ENCODE measurements around the gene MAEA.

The MAEA gene

GRCh38 chr4:1325176-1325480 is 35.4 kb downstream of the MAEA start:
- no peak overlapping the region for H3K4me2 ChIP-seq (ENCODE audit: low read depth, low read length, poor library complexity, severe bottlenecking)
- no peak overlapping the region for H3K9ac ChIP-seq (ENCODE audit: low read depth, low read length, poor library complexity, severe bottlenecking)
- no peak overlapping the region for H2AFZ ChIP-seq (ENCODE audit: low read length)
- no peaks in the 10 kb centered on the region for H4K20me1 ChIP-seq (ENCODE audit: insufficient read depth, low read length, poor library complexity, severe bottlenecking)
- H3K4me1 ChIP-seq (ENCODE audit: insufficient read depth, low read length, poor library complexity, severe bottlenecking): no peaks in the 10 kb centered on the region
- H3K27me3 ChIP-seq (ENCODE audit: insufficient read depth, low read length, poor library complexity, severe bottlenecking): no peaks in the 10 kb centered on the region
- peaks cover 51% of the 10 kb centered on the region; the same call in 1 of the 2 replicates for H3K36me3 ChIP-seq (ENCODE audit: insufficient read depth, low read length)
- no peak for TF ChIP-seq EZH2phosphoT487 (IDR thresholded peaks at IDR 0.05; ENCODE audit: borderline replicate concordance)
- TF ChIP-seq, protein P1, sequence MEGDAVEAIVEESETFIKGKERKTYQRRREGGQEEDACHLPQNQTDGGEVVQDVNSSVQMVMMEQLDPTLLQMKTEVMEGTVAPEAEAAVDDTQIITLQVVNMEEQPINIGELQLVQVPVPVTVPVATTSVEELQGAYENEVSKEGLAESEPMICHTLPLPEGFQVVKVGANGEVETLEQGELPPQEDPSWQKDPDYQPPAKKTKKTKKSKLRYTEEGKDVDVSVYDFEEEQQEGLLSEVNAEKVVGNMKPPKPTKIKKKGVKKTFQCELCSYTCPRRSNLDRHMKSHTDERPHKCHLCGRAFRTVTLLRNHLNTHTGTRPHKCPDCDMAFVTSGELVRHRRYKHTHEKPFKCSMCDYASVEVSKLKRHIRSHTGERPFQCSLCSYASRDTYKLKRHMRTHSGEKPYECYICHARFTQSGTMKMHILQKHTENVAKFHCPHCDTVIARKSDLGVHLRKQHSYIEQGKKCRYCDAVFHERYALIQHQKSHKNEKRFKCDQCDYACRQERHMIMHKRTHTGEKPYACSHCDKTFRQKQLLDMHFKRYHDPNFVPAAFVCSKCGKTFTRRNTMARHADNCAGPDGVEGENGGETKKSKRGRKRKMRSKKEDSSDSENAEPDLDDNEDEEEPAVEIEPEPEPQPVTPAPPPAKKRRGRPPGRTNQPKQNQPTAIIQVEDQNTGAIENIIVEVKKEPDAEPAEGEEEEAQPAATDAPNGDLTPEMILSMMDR (conservative IDR thresholded peaks at IDR 0.05; ENCODE audit: low read length): no peak
- H3F3A ChIP-seq (ENCODE audit: low read depth): no peaks in the 10 kb centered on the region
- H3K4me3 ChIP-seq (ENCODE audit: low read length, poor library complexity, severe bottlenecking): no peak overlapping the region
- H3K9me2 ChIP-seq (replicated peaks; ENCODE audit: low read depth, low read length): no peaks in the 10 kb centered on the region
- no peaks in the 10 kb centered on the region for H3K9me3 ChIP-seq (ENCODE audit: insufficient read depth, low read depth, low read length)
- H3K79me2 ChIP-seq (ENCODE audit: insufficient read depth, low read length): no peaks in the 10 kb centered on the region

DNA sequence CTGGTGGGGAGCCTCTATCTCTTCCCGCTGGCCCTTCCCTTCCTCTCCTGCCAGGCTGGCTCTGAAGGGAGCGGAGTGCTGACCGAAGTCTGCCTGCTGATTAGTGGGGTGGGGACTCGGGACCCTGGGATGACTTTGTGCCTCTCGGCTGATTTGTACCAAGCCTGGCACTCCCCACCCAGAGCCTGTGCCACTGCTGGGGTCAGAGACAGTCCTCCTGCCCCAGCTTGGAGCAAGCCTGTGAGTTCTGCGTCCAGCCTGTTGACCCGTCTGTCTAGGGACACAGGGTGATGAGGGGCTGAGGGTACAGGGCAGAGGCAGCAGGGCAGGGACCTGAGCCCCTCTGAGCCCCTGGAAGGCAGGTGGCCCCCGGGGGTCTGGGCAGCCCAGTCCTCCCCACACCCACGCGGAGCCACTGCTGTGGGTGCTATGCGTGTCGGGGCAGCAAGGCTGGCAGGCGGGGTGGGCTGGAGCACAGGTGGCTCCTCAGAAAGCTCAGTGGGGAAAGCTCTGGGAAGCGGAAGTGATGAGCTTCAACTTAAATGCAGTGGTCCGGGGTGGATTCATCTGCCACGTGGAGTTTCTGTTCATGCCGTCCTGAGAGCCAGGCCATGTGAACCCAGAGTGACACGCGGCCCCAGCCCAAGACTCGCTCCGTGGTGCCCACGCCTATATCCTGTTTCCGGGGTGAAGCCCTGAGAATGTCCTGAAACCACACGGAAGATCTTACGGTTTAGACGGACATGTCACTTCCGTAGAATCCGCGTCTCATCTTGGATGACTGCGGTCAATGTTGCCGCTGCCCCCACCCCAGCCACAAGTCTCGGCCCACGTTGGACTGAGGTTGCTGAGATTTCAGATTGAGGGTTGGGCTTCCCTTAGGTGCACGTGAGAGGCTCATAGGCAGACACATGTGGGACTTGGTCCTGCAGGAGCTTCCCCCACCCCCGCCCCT is 36.3 kb downstream of the MAEA start:
- no peaks in the 10 kb centered on the region for H3K79me2 ChIP-seq (ENCODE audit: insufficient read depth, low read length)
- H3K9ac ChIP-seq (ENCODE audit: low read depth, low read length, poor library complexity, severe bottlenecking): no peak overlapping the region
- no peaks in the 10 kb centered on the region for H4K20me1 ChIP-seq (ENCODE audit: insufficient read depth, low read length, poor library complexity, severe bottlenecking)
- H3K9me2 ChIP-seq (replicated peaks; ENCODE audit: low read depth, low read length): no peaks in the 10 kb centered on the region
- TF ChIP-seq, protein P1 (conservative IDR thresholded peaks at IDR 0.05; ENCODE audit: low read length): no peak
- TF ChIP-seq EZH2phosphoT487 (IDR thresholded peaks at IDR 0.05; ENCODE audit: borderline replicate concordance): no peak
- no peaks in the 10 kb centered on the region for H3K27me3 ChIP-seq (ENCODE audit: insufficient read depth, low read length, poor library complexity, severe bottlenecking)
- no peaks in the 10 kb centered on the region for H3F3A ChIP-seq (ENCODE audit: low read depth)
- no peaks in the 10 kb centered on the region for H3K4me1 ChIP-seq (ENCODE audit: insufficient read depth, low read length, poor library complexity, severe bottlenecking)
- no peak overlapping the region for H3K4me3 ChIP-seq (ENCODE audit: low read length, poor library complexity, severe bottlenecking)
- H3K36me3 ChIP-seq (ENCODE audit: insufficient read depth, low read length): peaks cover 51% of the 10 kb centered on the region; the same call in 1 of the 2 replicates
- no peak overlapping the region for H3K4me2 ChIP-seq (ENCODE audit: low read depth, low read length, poor library complexity, severe bottlenecking)
- no peak overlapping the region for H2AFZ ChIP-seq (ENCODE audit: low read length)
- no peaks in the 10 kb centered on the region for H3K9me3 ChIP-seq (ENCODE audit: insufficient read depth, low read depth, low read length)

GRCh38 chr4:1326751-1327525 is 37.2 kb downstream of the MAEA start:
- Histone ChIP-seq H3K4me3 (ENCODE audit: low read length, poor library complexity, severe bottlenecking) (no peak overlapping the region), H2AFZ (ENCODE audit: low read length) (no peak overlapping the region), H3K4me2 (ENCODE audit: low read depth, low read length, poor library complexity, severe bottlenecking) (no peak overlapping the region), H3F3A (ENCODE audit: low read depth) (no peaks in the 10 kb centered on the region), H3K4me1 (ENCODE audit: insufficient read depth, low read length, poor library complexity, severe bottlenecking) (no peaks in the 10 kb centered on the region), H3K36me3 (ENCODE audit: insufficient read depth, low read length) (peaks cover 56% of the 10 kb centered on the region; the same call in 1 of the 2 replicates), H3K9me3 (ENCODE audit: insufficient read depth, low read depth, low read length) (no peaks in the 10 kb centered on the region), H3K27me3 (ENCODE audit: insufficient read depth, low read length, poor library complexity, severe bottlenecking) (no peaks in the 10 kb centered on the region), H3K9me2 (replicated peaks; ENCODE audit: low read depth, low read length) (no peaks in the 10 kb centered on the region), H3K9ac (ENCODE audit: low read depth, low read length, poor library complexity, severe bottlenecking) (no peak overlapping the region), H3K79me2 (ENCODE audit: insufficient read depth, low read length) (no peaks in the 10 kb centered on the region), H4K20me1 (ENCODE audit: insufficient read depth, low read length, poor library complexity, severe bottlenecking) (no peaks in the 10 kb centered on the region)
- TF ChIP-seq, protein P1 (conservative IDR thresholded peaks at IDR 0.05; ENCODE audit: low read length): no peak
- no peak for TF ChIP-seq EZH2phosphoT487 (IDR thresholded peaks at IDR 0.05; ENCODE audit: borderline replicate concordance)

Data from Loucy (cell line).